Daoy (cell line): ENCODE results near the gene PIK3R6. TPM values are rescaled to one million over a fixed set of nuclear protein-coding genes. Genes with fewer than 3 reads are reported as not detected.
"Not testable (repeated sequence)": the region's sequence is repeated elsewhere in the genome, so short reads cannot be mapped to it uniquely, and the experiment has no call there.

Experiments used
- DNase-seq: peaks from one replicate; pipeline ENCODE4 v3.0.0-alpha.2; 2015; ENCODE audit warnings: low read depth
- total RNA-seq: library from RNA; depleted of rRNA; stranded (reverse); fragments of >200 nt; shearing (Covaris generic); gene quantifications from 2 replicates; pipeline ENCODE4 v1.2.3, GENCODE V29; 2014

The PIK3R6 gene
- total RNA-seq, 1 experiment from 2014 or later, result not detected

GRCh38 chr17:8894202-8894671 lies 26.8 kb upstream of the PIK3R6 start:
- no peak for DNase-seq

GRCh38 chr17:8893621-8894201 lies 26.2 kb upstream of the PIK3R6 start:
- DNase-seq, result no peak

GRCh38 chr17:8893059-8893458 lies 25.6 kb upstream of the PIK3R6 start:
- no peak for DNase-seq

- DNase-seq, result no peak
Measured at GRCh38 chr17:8892338-8892690, 24.8 kb upstream of the PIK3R6 start.

- DNase-seq, result no peak
Measured at GRCh38 chr17:8890671-8891070, 23.2 kb upstream of the PIK3R6 start.

- no peak for DNase-seq
Measured at GRCh38 chr17:8889458-8890210, 22.2 kb upstream of the PIK3R6 start.

GRCh38 chr17:8888704-8889302 lies 21.3 kb upstream of the PIK3R6 start:
- DNase-seq, result no peak

- DNase-seq, result peak; percentile 59
Measured at GRCh38 chr17:8887834-8888703, 20.6 kb upstream of the PIK3R6 start.

GRCh38 chr17:8887301-8887700 lies 19.8 kb upstream of the PIK3R6 start:
- DNase-seq, result no peak

- DNase-seq, result no peak
Measured at GRCh38 chr17:8885967-8886684, 18.7 kb upstream of the PIK3R6 start.

GRCh38 chr17:8885163-8885966 lies 17.9 kb upstream of the PIK3R6 start:
- not testable (repeated sequence) for DNase-seq

GRCh38 chr17:8884336-8884990 lies 17.0 kb upstream of the PIK3R6 start:
- DNase-seq, result no peak

- no peak for DNase-seq
Measured at GRCh38 chr17:8883353-8883752, 15.9 kb upstream of the PIK3R6 start.

GRCh38 chr17:8881606-8882005 lies 14.1 kb upstream of the PIK3R6 start:
- DNase-seq, result no peak

- no peak for DNase-seq
Measured at GRCh38 chr17:8880466-8880865, 13.0 kb upstream of the PIK3R6 start.

- no peak for DNase-seq
Measured at GRCh38 chr17:8879410-8879809, 11.9 kb upstream of the PIK3R6 start.

GRCh38 chr17:8877984-8878383 lies 10.5 kb upstream of the PIK3R6 start:
- no peak for DNase-seq

GRCh38 chr17:8875957-8876356 lies 8.5 kb upstream of the PIK3R6 start:
- peak; percentile 17 for DNase-seq

- DNase-seq, result no peak
Measured at GRCh38 chr17:8875436-8875835, 8.0 kb upstream of the PIK3R6 start.
